GM23338 (cell line): ENCODE measurements around the gene KRTAP12-1.

Source experiments
- CREB1 ChIP-seq: fragments of 250-450 bp; sonication (Bioruptor Pico); IDR thresholded peaks from 2 replicates; pipeline ENCODE4 v1.5.0; 2020; ENCODE audit warnings: low read depth, mild to moderate bottlenecking, moderate library complexity
- EZH2 ChIP-seq: fragments of 200-600 bp; sonication (generic); IDR thresholded peaks from one replicate; pipeline ENCODE4 v1.8.0; 2017; ENCODE audit warnings: antibody characterized with exemption, mild to moderate bottlenecking, low read depth; ENCODE audit not compliant: unreplicated experiment
- EZH2phosphoT487 ChIP-seq: fragments of 200-600 bp; sonication (generic); IDR thresholded peaks from one replicate; pipeline ENCODE4 v1.8.1; 2018; ENCODE audit warnings: antibody characterized with exemption; ENCODE audit not compliant: unreplicated experiment
- JUNB ChIP-seq: IDR thresholded peaks from one replicate; pipeline ENCODE4 v1.6.1; 2016; ENCODE audit warnings: antibody characterized with exemption; ENCODE audit not compliant: unreplicated experiment
- NANOG ChIP-seq: IDR thresholded peaks from 2 replicates; pipeline ENCODE4 v1.6.1; 2016; ENCODE audit warnings: antibody characterized with exemption, borderline replicate concordance
- POLR2AphosphoS5 ChIP-seq: IDR thresholded peaks from 2 replicates; pipeline ENCODE4 v1.6.1; 2016; ENCODE audit warnings: antibody characterized with exemption, low read depth
- ZNF331 ChIP-seq: fragments of 250-450 bp; sonication (Bioruptor Pico); IDR thresholded peaks from 2 replicates; pipeline ENCODE4 v1.5.0; 2020; ENCODE audit warnings: low read depth, mild to moderate bottlenecking, moderate library complexity
- TF ChIP-seq, protein P1 (sequence below), 2 experiments: fragments of 200-600 bp in 1 of 2; sonication (generic) in 1 of 2; conservative IDR thresholded peaks; 2 replicates each; pipeline versions ENCODE4 v1.5.1 to v1.6.1; 2016 to 2017; ENCODE audit warnings: antibody characterized with exemption in 2 of 2, low read depth in 2 of 2, mild to moderate bottlenecking in 2 of 2, moderate library complexity in 1 of 2
- TF ChIP-seq, protein P2 (sequence below): IDR thresholded peaks from one replicate; pipeline ENCODE4 v1.6.1; 2018; ENCODE audit warnings: antibody characterized with exemption; ENCODE audit not compliant: unreplicated experiment

DNA sequence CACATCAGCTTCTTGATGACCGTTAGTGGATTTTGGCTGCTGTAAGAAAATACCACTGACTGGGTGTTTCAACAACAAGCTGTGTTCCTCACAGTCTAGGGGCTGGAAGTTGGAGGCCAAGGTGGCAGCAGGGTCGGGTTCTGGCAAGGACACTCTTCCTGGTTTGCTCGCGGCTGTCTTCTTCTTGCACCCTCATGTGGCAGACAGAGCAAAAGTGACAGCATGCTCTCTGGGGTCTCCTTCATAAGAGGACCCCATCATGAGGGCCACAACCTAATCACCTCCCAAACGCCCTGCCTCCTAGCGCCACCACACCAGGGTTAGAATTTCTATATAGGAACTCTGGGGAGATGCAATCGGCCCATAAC is 48.0 kb upstream of the KRTAP12-1 start:
- TF ChIP-seq, protein P1, sequence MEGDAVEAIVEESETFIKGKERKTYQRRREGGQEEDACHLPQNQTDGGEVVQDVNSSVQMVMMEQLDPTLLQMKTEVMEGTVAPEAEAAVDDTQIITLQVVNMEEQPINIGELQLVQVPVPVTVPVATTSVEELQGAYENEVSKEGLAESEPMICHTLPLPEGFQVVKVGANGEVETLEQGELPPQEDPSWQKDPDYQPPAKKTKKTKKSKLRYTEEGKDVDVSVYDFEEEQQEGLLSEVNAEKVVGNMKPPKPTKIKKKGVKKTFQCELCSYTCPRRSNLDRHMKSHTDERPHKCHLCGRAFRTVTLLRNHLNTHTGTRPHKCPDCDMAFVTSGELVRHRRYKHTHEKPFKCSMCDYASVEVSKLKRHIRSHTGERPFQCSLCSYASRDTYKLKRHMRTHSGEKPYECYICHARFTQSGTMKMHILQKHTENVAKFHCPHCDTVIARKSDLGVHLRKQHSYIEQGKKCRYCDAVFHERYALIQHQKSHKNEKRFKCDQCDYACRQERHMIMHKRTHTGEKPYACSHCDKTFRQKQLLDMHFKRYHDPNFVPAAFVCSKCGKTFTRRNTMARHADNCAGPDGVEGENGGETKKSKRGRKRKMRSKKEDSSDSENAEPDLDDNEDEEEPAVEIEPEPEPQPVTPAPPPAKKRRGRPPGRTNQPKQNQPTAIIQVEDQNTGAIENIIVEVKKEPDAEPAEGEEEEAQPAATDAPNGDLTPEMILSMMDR (conservative IDR thresholded peaks at IDR 0.05; ENCODE audit: low read depth in 2 of 2), result no peak
- TF ChIP-seq POLR2AphosphoS5 (no peak), CREB1 (no peak), EZH2 (no peak), NANOG (no peak), ZNF331 (CRISPR knock-in tag) (no peak), EZH2phosphoT487 (no peak), JUNB (no peak)
- TF ChIP-seq, protein P2, sequence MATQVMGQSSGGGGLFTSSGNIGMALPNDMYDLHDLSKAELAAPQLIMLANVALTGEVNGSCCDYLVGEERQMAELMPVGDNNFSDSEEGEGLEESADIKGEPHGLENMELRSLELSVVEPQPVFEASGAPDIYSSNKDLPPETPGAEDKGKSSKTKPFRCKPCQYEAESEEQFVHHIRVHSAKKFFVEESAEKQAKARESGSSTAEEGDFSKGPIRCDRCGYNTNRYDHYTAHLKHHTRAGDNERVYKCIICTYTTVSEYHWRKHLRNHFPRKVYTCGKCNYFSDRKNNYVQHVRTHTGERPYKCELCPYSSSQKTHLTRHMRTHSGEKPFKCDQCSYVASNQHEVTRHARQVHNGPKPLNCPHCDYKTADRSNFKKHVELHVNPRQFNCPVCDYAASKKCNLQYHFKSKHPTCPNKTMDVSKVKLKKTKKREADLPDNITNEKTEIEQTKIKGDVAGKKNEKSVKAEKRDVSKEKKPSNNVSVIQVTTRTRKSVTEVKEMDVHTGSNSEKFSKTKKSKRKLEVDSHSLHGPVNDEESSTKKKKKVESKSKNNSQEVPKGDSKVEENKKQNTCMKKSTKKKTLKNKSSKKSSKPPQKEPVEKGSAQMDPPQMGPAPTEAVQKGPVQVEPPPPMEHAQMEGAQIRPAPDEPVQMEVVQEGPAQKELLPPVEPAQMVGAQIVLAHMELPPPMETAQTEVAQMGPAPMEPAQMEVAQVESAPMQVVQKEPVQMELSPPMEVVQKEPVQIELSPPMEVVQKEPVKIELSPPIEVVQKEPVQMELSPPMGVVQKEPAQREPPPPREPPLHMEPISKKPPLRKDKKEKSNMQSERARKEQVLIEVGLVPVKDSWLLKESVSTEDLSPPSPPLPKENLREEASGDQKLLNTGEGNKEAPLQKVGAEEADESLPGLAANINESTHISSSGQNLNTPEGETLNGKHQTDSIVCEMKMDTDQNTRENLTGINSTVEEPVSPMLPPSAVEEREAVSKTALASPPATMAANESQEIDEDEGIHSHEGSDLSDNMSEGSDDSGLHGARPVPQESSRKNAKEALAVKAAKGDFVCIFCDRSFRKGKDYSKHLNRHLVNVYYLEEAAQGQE, result no peak
